Sigmoid colon (tissue), 7 donors: ENCODE data around the gene CCDC146. TPM values are rescaled to one million over a fixed set of nuclear protein-coding genes. Genes with fewer than 3 reads are reported as not detected.

Source experiments
- DNase-seq: peaks from one replicate; pipeline ENCODE4 v3.0.0-alpha.2; 2019
- H3K27ac ChIP-seq, 4 donors: fragments of 200-600 bp; sonication (generic); one replicate each; pipeline ENCODE4 v1.5.1; 2016 to 2019; ENCODE audit warnings: mild to moderate bottlenecking in 1 of 4
- H3K27me3 ChIP-seq, 3 donors: fragments of 200-600 bp; sonication (generic); one replicate each; pipeline ENCODE4 v1.5.1; 2019; ENCODE audit warnings: mild to moderate bottlenecking in 1 of 3
- H3K36me3 ChIP-seq, 4 donors: fragments of 200-600 bp; sonication (generic); one replicate each; pipeline ENCODE4 v1.5.1; 2016 to 2019
- H3K4me1 ChIP-seq, 4 donors: fragments of 200-600 bp; sonication (generic); one replicate each; pipeline ENCODE4 v1.5.1; 2017 to 2019
- H3K4me3 ChIP-seq, 4 donors: fragments of 200-600 bp; sonication (generic); one replicate each; pipeline ENCODE4 v1.5.1; 2017 to 2019; ENCODE audit warnings: mild to moderate bottlenecking in 2 of 4, moderate library complexity in 1 of 4
- H3K9me3 ChIP-seq, 4 donors: fragments of 200-600 bp in 3 of 4; sonication (generic) in 3 of 4; one replicate each; pipeline versions ENCODE4 v1.5.1 to v1.6.1; 2013 to 2019
- EP300 ChIP-seq, 4 donors: sonication (generic); formaldehyde crosslinking; IDR thresholded peaks; one replicate each; pipeline ENCODE4 v1.6.1; 2017; ENCODE audit warnings: antibody characterized with exemption in 4 of 4
- POLR2A ChIP-seq, 2 donors: fragments of 450-650 bp; IDR thresholded peaks; one replicate each; pipeline ENCODE4 v1.6.1; 2016; ENCODE audit warnings: antibody characterized with exemption in 2 of 2, mild to moderate bottlenecking in 2 of 2, moderate library complexity in 2 of 2
- POLR2AphosphoS5 ChIP-seq, 4 donors: sonication (generic); formaldehyde crosslinking; IDR thresholded peaks; one replicate each; pipeline ENCODE4 v1.6.1; 2017; ENCODE audit warnings: antibody characterized with exemption in 4 of 4
- WGBS, 2 donors: extraction: QIAGEN DNeasy Blood & Tissue Kit; methylation state at CpG; one replicate each; pipeline ENCODE4 v1.1.7; 2013; 5-methylcytosine and 5-hydroxymethylcytosine counted together
- intact Hi-C: fragments of 100-400 bp; cut with DNase I; formaldehyde crosslinking; loops from one replicate; pipeline ENCODE4 v1.15.1; 2023
- polyA plus RNA-seq, 3 donors: library from polyadenylated mRNA; stranded (reverse); fragments of 200-250 nt; gene quantifications; one replicate each; pipeline ENCODE4 v1.2.3, GENCODE V29; 2013
- total RNA-seq, 4 donors: library from RNA; depleted of rRNA; stranded (reverse); fragments of >200 nt; gene quantifications; one replicate each; pipeline ENCODE4 v1.1.0, GENCODE V29; 2016
- TF ChIP-seq, protein P1 (sequence below), 4 experiments: fragments of 450-650 bp in 3 of 4; fragments of 200-600 bp in 1 of 4; IDR thresholded peaks; one replicate each; pipeline ENCODE4 v1.5.1; 2016 to 2019; ENCODE audit warnings: antibody characterized with exemption in 4 of 4, mild to moderate bottlenecking in 3 of 4, moderate library complexity in 2 of 4
- donor health status: healthy with polysubstance abuse.
- donor health status: Bipolar disorder and iron deficiency.
- donor health status: healthy.

Gene CCDC146
- total and polyA plus RNA-seq, 7 donors, result 2.3 to 45.7 (median 18.4) TPM

- Histone ChIP-seq H3K4me1 (peaks cover 0 to 42% (median 28%) of the 10 kb centered on the region in 4 donors), H3K27ac (peak overlapping the region in 3 of 4 donors; percentile 34 to 56 (median 46))
Observed at GRCh38 chr7:77335581-77335980, 213.2 kb downstream of the CCDC146 start.

DNA sequence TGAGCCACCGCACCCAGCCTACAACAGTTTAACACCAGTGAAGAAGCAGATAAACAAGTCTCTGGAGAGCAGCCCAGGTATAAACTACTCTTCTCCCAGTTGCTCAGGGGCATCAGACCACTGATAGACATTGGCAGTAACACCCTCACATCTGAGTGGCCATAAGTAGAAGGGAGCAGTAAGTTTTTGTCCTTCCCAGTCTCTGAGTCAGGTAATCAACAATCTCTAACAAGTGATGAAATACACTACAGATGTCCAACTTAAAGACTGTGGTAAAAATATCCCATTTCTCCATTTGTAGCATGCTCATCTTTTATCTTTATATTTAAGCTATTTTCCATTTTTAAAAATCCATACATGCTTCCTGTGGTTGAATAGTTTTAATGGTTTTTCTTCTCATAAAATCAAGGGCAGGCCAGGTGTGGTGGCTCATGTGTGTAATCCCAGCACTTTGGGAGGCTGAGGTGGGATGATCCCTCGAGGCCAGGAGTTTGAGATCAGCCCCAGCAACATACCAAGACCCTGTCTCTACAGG is 215.1 kb downstream of the CCDC146 start:
- H3K27me3 ChIP-seq, result no peaks in the 10 kb centered on the region
- intact Hi-C loops, result no loop called here
- peaks cover 0 to 23% (median 15%) of the 10 kb centered on the region in 4 donors for H3K4me1 ChIP-seq
- no peak for DNase-seq
- no peak overlapping the region for H3K4me3 ChIP-seq
- no peaks in the 10 kb centered on the region for H3K36me3 ChIP-seq
- H3K27ac ChIP-seq, result peak overlapping the region in 2 of 4 donors; percentile 30 to 47
- no peaks in the 10 kb centered on the region for H3K9me3 ChIP-seq
- TF ChIP-seq POLR2A (IDR thresholded peaks at IDR 0.05), result no peak
- TF ChIP-seq EP300 (IDR thresholded peaks at IDR 0.05), result no peak
- TF ChIP-seq POLR2AphosphoS5 (IDR thresholded peaks at IDR 0.05), result no peak
- TF ChIP-seq, protein P1, sequence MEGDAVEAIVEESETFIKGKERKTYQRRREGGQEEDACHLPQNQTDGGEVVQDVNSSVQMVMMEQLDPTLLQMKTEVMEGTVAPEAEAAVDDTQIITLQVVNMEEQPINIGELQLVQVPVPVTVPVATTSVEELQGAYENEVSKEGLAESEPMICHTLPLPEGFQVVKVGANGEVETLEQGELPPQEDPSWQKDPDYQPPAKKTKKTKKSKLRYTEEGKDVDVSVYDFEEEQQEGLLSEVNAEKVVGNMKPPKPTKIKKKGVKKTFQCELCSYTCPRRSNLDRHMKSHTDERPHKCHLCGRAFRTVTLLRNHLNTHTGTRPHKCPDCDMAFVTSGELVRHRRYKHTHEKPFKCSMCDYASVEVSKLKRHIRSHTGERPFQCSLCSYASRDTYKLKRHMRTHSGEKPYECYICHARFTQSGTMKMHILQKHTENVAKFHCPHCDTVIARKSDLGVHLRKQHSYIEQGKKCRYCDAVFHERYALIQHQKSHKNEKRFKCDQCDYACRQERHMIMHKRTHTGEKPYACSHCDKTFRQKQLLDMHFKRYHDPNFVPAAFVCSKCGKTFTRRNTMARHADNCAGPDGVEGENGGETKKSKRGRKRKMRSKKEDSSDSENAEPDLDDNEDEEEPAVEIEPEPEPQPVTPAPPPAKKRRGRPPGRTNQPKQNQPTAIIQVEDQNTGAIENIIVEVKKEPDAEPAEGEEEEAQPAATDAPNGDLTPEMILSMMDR (IDR thresholded peaks at IDR 0.05), result no peak
- WGBS, 2 donors, result 94 to 96% methylated on average over 2 of the region's 2 CpGs

More at GRCh38 chr7:77335581-77335980, 213.2 kb downstream of the CCDC146 start:
- Histone ChIP-seq H3K4me3 (no peak overlapping the region), H3K27me3 (no peaks in the 10 kb centered on the region), H3K9me3 (no peaks in the 10 kb centered on the region), H3K36me3 (no peaks in the 10 kb centered on the region)
- intact Hi-C loops, result no loop called here
- TF ChIP-seq POLR2AphosphoS5 (IDR thresholded peaks at IDR 0.05), result no peak
- no peak for TF ChIP-seq POLR2A (IDR thresholded peaks at IDR 0.05)
- no peak for DNase-seq

DNA sequence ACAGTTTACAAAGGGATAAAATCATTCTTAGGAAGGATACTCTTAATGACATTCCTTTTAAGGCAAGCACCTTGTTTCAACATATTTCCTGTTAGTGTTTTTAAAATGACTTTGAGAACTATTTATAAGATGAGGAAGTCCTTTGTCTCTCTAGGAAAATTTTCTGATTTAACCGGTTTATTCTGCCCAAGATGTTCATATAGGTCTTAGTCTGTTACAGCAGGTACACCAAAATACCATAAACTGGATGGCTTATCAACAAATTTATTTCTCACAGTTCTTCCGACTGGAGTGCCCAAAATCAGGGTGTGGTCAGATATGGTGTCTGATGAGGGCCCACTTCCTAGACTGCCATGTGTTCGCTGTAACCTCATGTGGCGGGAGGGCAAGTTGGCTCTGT is 215.8 kb downstream of the CCDC146 start:
- H3K4me3 ChIP-seq, result no peak overlapping the region
- intact Hi-C loops, result no loop called here
- no peaks in the 10 kb centered on the region for H3K9me3 ChIP-seq
- peaks cover 0 to 23% (median 15%) of the 10 kb centered on the region in 4 donors for H3K4me1 ChIP-seq
- H3K36me3 ChIP-seq, result no peaks in the 10 kb centered on the region
- H3K27ac ChIP-seq, result peak overlapping the region in 1 of 4 donors; percentile 47
- H3K27me3 ChIP-seq, result no peaks in the 10 kb centered on the region
- DNase-seq, result no peak
- TF ChIP-seq, protein P1 (IDR thresholded peaks at IDR 0.05), result no peak
- no peak for TF ChIP-seq EP300 (IDR thresholded peaks at IDR 0.05)
- TF ChIP-seq POLR2A (IDR thresholded peaks at IDR 0.05), result no peak
- TF ChIP-seq POLR2AphosphoS5 (IDR thresholded peaks at IDR 0.05), result peak in 1 of 4 donors; percentile 23
- 51 to 60% methylated on average over 4 of the region's 4 CpGs for WGBS, 2 donors

DNA sequence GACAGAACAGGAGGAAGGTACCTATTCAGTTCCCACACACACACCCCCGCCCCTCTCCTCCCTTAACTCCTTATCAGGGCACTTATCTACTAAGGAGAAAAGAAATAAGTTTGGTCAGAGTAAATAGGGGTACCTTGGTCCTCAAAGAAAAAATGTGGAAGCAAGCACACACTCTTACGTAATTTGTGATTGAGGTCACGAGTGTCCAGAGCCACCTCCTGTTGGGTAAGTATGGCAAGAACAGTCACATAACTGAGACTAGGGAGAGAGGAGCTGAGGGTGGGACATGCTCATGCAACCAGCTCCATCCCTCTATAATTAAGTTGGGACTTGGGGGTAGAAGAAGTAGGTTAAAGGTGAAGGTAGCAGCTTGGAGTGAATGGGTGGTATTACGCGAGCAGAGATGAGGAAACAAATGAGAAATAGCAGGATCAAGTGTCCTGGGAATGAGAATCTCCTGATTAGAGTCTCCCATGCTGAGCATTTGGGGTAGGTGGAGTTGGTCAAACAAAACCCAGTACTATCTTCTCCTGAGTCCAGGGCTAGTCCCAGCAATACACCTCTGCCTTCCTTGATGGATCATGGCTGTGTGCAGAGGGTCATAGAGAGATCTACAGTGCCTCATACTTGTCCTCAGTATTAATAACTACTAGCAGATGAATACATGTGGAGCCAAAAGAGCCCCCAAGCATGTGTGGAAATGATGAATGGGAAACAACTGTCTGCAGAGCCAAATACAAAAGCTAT is 216.6 kb downstream of the CCDC146 start:
- no peak for DNase-seq
- Histone ChIP-seq H3K27me3 (no peaks in the 10 kb centered on the region), H3K4me1 (peaks cover 0 to 23% (median 16%) of the 10 kb centered on the region in 4 donors), H3K27ac (peak overlapping the region in 1 of 4 donors; percentile 47), H3K4me3 (no peak overlapping the region), H3K9me3 (no peaks in the 10 kb centered on the region), H3K36me3 (no peaks in the 10 kb centered on the region)
- 67% methylated on average over 5 of the region's 5 CpGs for WGBS, 2 donors
- no peak for TF ChIP-seq EP300 (IDR thresholded peaks at IDR 0.05)
- TF ChIP-seq, protein P1 (IDR thresholded peaks at IDR 0.05), result no peak
- TF ChIP-seq POLR2AphosphoS5 (IDR thresholded peaks at IDR 0.05), result no peak
- TF ChIP-seq POLR2A (IDR thresholded peaks at IDR 0.05), result no peak
- intact Hi-C loops, result no loop called here

DNA sequence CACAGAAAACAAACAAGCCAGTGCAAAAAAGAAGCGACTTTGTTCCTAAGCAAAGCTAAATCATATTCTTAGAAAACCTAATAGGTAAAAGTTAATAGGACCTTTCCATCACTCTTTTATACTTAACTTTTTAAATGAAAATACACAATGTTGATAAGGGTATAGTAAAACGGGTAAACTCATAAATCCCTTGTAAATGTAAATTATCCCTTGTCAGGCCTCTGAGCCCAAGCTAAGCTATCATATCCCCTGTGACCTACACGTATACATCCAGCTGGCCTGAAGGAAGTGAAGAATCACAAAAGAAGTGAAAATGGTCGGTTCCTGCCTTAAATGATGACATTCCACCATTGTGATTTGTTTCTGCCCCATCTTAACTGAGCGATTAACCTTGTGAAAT is 217.3 kb downstream of the CCDC146 start:
- WGBS, 2 donors, result 16 to 59% methylated on average over 5 of the region's 5 CpGs
- Histone ChIP-seq H3K4me1 (peaks cover 0 to 29% (median 18%) of the 10 kb centered on the region in 4 donors), H3K27me3 (no peaks in the 10 kb centered on the region), H3K27ac (no peak overlapping the region), H3K4me3 (no peak overlapping the region), H3K36me3 (no peaks in the 10 kb centered on the region), H3K9me3 (no peaks in the 10 kb centered on the region)
- TF ChIP-seq, protein P1 (IDR thresholded peaks at IDR 0.05), result no peak
- TF ChIP-seq POLR2A (IDR thresholded peaks at IDR 0.05) (no peak), EP300 (IDR thresholded peaks at IDR 0.05) (no peak), POLR2AphosphoS5 (IDR thresholded peaks at IDR 0.05) (no peak)
- DNase-seq, result no peak
- intact Hi-C loops, result no loop called here
